ENCODE results near the gene MKLN1. TPM values are rescaled to one million over a fixed set of nuclear protein-coding genes. Genes with fewer than 3 reads are reported as not detected.
"Not testable (repeated sequence)": the region's sequence is repeated elsewhere in the genome, so short reads cannot be mapped to it uniquely, and the experiment has no call there.

The MKLN1 gene
- total RNA-seq, 3 donors from 2014 or later (not counting 1 experiment from before 2014, with no cell fraction given): 59.1 to 79.6 (median 65.0) TPM

GRCh38 chr7:131462059-131462458, 134.4 kb downstream of the MKLN1 start:
- intact Hi-C loops (cut with micrococcal nuclease): no loop called here
- TF ChIP-seq CTCF (IDR thresholded peaks at IDR 0.05): no peak
- Histone ChIP-seq H3K4me3 (ENCODE audit: low read length) (no peak overlapping the region), H3K36me3 (ENCODE audit: control insufficient read depth, insufficient read depth, low read length) (peaks cover 40% of the 10 kb centered on the region), H3K27me3 (ENCODE audit: control insufficient read depth, insufficient read depth, low read length) (no peaks in the 10 kb centered on the region), H3K4me1 (ENCODE audit: control insufficient read depth, insufficient read depth, low read length) (no peaks in the 10 kb centered on the region), H3K27ac (ENCODE audit: low read length) (no peak overlapping the region), H3K9me3 (ENCODE audit: control insufficient read depth, insufficient read depth, low read length) (no peaks in the 10 kb centered on the region)
- Mint-ChIP-seq H3K9me3 (no peaks in the 10 kb centered on the region), H3K27ac (no peak overlapping the region), H3K36me3 (no peaks in the 10 kb centered on the region), H3K4me1 (no peaks in the 10 kb centered on the region), H3K4me3 (no peak overlapping the region), H3K27me3 (ENCODE audit: low read depth in 2 of 2) (no peaks in the 10 kb centered on the region)
- DNase-seq: no peak
- no CpG with 5 or more reads among the region's 3 CpGs for WGBS (ENCODE audit: insufficient coverage)
- no peak for ATAC-seq

- intact Hi-C loops (cut with micrococcal nuclease); H3K9me3 ChIP-seq (ENCODE audit: control insufficient read depth, insufficient read depth, low read length); ATAC-seq; H3K4me3 Mint-ChIP-seq; H3K9me3 Mint-ChIP-seq; H3K27me3 Mint-ChIP-seq (ENCODE audit: low read depth in 2 of 2); H3K4me3 ChIP-seq (ENCODE audit: low read length); H3K36me3 Mint-ChIP-seq; H3K27ac ChIP-seq (ENCODE audit: low read length); H3K4me1 ChIP-seq (ENCODE audit: control insufficient read depth, insufficient read depth, low read length); H3K4me1 Mint-ChIP-seq; H3K27me3 ChIP-seq (ENCODE audit: control insufficient read depth, insufficient read depth, low read length); DNase-seq; H3K27ac Mint-ChIP-seq: not testable (repeated sequence)
- H3K36me3 ChIP-seq (ENCODE audit: control insufficient read depth, insufficient read depth, low read length): peaks cover 47% of the 10 kb centered on the region
These were observed 135.0 kb downstream of the MKLN1 start for GRCh38 chr7:131462715-131463114.

- H3K4me1 Mint-ChIP-seq: no peaks in the 10 kb centered on the region
- H3K9me3 ChIP-seq (ENCODE audit: control insufficient read depth, insufficient read depth, low read length): no peaks in the 10 kb centered on the region
- no peaks in the 10 kb centered on the region for H3K4me1 ChIP-seq (ENCODE audit: control insufficient read depth, insufficient read depth, low read length)
- no peak overlapping the region for H3K4me3 ChIP-seq (ENCODE audit: low read length)
- H3K36me3 ChIP-seq (ENCODE audit: control insufficient read depth, insufficient read depth, low read length): peaks cover 75% of the 10 kb centered on the region
- peaks cover 35% of the 10 kb centered on the region for H3K36me3 Mint-ChIP-seq
- no peak overlapping the region for H3K27ac Mint-ChIP-seq
- H3K27ac ChIP-seq (ENCODE audit: low read length): no peak overlapping the region
- ATAC-seq (no peak), DNase-seq (no peak)
- H3K27me3 Mint-ChIP-seq (ENCODE audit: low read depth in 2 of 2): no peaks in the 10 kb centered on the region
- no peak for TF ChIP-seq CTCF (IDR thresholded peaks at IDR 0.05)
- no peaks in the 10 kb centered on the region for H3K27me3 ChIP-seq (ENCODE audit: control insufficient read depth, insufficient read depth, low read length)
- no peaks in the 10 kb centered on the region for H3K9me3 Mint-ChIP-seq
- H3K4me3 Mint-ChIP-seq: no peak overlapping the region
- 91% methylated on average over 10 of the region's 12 CpGs for WGBS (ENCODE audit: insufficient coverage)
- intact Hi-C loops (cut with micrococcal nuclease): no loop called here
These were observed 139.2 kb downstream of the MKLN1 start for GRCh38 chr7:131466735-131467365.

- ATAC-seq (no peak), DNase-seq (no peak)
- Mint-ChIP-seq H3K4me1 (no peaks in the 10 kb centered on the region), H3K9me3 (no peaks in the 10 kb centered on the region), H3K4me3 (no peak overlapping the region), H3K36me3 (peaks cover 35% of the 10 kb centered on the region), H3K27ac (peak overlapping the region in 1 of 2 donors; percentile 5), H3K27me3 (ENCODE audit: low read depth in 2 of 2) (no peaks in the 10 kb centered on the region)
- peaks cover 76% of the 10 kb centered on the region for H3K36me3 ChIP-seq (ENCODE audit: control insufficient read depth, insufficient read depth, low read length)
- no peaks in the 10 kb centered on the region for H3K4me1 ChIP-seq (ENCODE audit: control insufficient read depth, insufficient read depth, low read length)
- TF ChIP-seq CTCF (IDR thresholded peaks at IDR 0.05): no peak
- H3K27ac ChIP-seq (ENCODE audit: low read length): no peak overlapping the region
- 99% methylated on average over 5 of the region's 5 CpGs for WGBS (ENCODE audit: insufficient coverage)
- no peak overlapping the region for H3K4me3 ChIP-seq (ENCODE audit: low read length)
- H3K27me3 ChIP-seq (ENCODE audit: control insufficient read depth, insufficient read depth, low read length): no peaks in the 10 kb centered on the region
- intact Hi-C loops (cut with micrococcal nuclease): no loop called here
- no peaks in the 10 kb centered on the region for H3K9me3 ChIP-seq (ENCODE audit: control insufficient read depth, insufficient read depth, low read length)
These were observed 140.1 kb downstream of the MKLN1 start for GRCh38 chr7:131467788-131468187.
